ENCODE results near the gene RAX2. TPM values are rescaled to one million over a fixed set of nuclear protein-coding genes. Genes with fewer than 3 reads are reported as not detected.

The RAX2 gene
- total RNA-seq, 1 donor from 2014 or later = not detected

DNA sequence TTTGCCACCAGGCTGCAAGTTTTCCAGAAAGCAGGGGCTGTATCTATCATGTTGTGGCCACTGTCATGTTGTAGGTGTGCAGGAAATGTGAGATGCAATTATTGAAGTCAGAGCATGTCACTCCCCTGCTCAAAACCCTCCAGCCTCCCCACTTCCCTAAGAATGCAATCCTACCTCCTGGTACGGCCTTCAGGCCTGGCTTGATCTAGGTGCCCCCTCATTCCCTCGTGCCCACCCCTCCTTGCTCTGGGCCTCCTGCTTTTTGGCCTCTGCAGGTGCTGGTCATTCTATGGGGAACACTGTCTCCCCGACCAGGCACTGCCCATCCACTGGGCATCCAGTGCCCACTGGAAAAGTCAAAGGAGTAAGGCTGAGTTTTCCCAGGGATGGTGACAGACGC lies 42.6 kb upstream of the RAX2 start:
- TF ChIP-seq, protein P1, sequence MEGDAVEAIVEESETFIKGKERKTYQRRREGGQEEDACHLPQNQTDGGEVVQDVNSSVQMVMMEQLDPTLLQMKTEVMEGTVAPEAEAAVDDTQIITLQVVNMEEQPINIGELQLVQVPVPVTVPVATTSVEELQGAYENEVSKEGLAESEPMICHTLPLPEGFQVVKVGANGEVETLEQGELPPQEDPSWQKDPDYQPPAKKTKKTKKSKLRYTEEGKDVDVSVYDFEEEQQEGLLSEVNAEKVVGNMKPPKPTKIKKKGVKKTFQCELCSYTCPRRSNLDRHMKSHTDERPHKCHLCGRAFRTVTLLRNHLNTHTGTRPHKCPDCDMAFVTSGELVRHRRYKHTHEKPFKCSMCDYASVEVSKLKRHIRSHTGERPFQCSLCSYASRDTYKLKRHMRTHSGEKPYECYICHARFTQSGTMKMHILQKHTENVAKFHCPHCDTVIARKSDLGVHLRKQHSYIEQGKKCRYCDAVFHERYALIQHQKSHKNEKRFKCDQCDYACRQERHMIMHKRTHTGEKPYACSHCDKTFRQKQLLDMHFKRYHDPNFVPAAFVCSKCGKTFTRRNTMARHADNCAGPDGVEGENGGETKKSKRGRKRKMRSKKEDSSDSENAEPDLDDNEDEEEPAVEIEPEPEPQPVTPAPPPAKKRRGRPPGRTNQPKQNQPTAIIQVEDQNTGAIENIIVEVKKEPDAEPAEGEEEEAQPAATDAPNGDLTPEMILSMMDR (conservative IDR thresholded peaks at IDR 0.05; ENCODE audit: low read depth, low read length) = no peak
- H3K4me3 ChIP-seq (ENCODE audit: low read depth, low read length) = no peak overlapping the region
- DNase-seq (ENCODE audit: low read depth) = no peak

DNA sequence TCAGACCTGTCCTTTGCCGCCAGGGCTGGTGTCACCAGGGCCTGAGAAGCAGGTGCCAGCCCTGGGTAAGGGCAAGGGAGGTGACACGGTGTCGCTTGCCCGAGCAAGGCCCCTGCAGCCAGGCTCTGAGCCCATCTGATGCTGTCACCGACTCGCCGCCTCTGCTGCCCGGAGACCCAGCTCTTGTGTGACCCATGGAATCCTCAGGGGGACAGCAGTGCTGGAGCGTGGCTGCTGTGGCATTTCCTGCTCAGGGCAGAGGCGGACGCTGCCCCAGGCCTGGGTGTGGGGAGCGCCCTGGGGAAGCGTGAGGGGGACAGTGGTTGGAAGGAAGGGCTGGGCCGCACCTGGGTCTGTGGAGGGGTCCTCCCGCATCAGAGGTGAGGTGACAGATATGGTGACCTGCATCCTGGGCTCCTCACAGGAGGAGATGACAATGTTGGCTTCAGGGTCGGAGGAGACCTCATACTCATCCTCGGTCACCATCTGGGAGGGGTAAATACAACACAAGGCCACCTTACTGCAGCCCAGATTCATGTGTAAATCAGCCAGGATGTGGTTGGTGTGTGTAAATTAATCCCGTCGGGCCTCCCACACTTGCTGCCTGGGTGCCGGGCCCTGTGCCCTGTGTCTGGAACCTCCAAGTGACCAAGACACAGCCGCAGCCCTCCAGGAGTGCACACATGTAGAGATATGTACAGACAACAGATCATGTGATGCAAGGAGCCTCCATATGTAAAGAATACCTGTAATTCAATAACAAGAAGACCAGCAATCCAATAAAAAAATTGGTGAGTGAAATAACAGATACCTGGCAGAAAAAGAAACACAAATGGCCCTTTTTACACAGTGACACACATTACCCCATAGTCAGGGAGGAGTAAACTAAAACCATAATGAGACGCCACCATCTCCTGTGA lies 41.7 kb upstream of the RAX2 start:
- no peak for DNase-seq (ENCODE audit: low read depth)
- H3K4me3 ChIP-seq (ENCODE audit: low read depth, low read length) = no peak overlapping the region
- TF ChIP-seq, protein P1 (conservative IDR thresholded peaks at IDR 0.05; ENCODE audit: low read depth, low read length) = no peak

DNA sequence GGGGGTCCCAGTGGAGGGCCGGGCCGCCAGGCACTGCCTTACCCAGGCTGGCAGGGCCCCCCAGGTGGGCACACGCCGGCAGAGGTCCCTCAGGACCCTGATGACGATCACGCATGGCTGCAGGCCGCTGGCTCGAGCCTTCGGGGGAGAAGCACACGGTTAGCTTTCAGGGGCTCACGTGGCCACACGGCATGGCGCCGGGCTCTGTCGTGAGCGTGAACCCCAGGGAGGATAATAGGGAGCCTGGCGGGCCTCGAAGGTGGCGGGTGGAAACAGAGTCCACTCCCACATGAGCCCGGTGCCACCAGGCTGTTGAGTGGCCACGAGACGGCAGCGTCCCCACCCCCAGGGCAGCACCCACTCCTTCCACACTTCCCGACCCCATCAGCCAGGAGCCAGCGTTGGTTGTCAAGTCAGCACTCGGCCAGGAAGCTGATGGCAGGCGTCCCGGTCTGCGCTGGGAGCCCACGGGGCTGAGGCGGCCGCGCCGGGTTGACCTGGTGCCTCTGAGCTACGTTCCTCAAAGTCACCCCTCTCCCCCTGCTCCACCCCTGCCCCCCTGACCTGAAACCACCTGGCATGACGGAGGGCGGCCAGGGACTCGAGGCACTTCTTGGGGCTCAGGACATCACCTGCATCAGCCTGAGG lies 38.8 kb upstream of the RAX2 start:
- DNase-seq (ENCODE audit: low read depth) = no peak
- no peak overlapping the region for H3K4me3 ChIP-seq (ENCODE audit: low read depth, low read length)
- TF ChIP-seq, protein P1 (conservative IDR thresholded peaks at IDR 0.05; ENCODE audit: low read depth, low read length) = no peak

DNA sequence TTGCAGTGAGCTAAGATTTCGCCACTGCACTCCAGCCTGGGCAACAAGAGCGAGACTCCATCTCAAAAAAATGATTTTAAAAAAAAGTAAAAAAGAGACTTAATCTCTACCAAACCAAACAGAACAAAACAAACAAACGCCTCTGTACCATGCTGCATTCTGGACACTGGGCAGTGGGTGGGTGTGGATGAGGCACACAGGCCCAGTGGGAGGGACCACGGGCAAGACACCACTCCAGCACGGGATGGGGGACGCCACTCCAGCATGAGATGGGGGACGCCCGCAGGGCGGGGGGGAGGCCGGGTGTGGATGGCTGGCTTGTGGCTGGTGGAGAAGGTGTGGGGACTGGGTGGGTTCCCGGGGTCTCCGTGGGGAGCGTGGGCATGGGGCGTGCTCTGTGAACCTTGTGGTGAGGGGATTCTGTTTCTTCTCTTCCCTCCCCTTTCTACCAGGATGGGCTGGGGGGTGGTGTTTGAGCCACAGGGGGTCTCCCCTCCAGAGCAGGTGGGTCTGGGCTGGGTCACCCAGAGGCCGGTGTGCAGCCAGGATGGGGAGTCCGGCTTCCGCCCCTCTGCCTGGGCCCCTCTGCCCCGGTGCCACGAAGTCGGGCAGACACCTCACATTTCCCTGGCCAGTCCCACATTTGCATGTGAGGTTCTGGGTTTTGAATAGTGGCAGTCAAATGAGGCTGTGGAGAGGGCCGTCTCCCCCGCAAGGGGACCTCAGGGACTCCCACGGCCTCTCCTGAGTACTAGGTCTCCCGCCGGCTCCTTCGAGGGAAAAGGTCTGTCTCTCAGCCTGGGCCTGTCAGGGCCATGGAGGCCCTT lies 38.1 kb upstream of the RAX2 start:
- TF ChIP-seq, protein P1 (conservative IDR thresholded peaks at IDR 0.05; ENCODE audit: low read depth, low read length) = no peak
- DNase-seq (ENCODE audit: low read depth) = no peak
- H3K4me3 ChIP-seq (ENCODE audit: low read depth, low read length) = no peak overlapping the region

DNA sequence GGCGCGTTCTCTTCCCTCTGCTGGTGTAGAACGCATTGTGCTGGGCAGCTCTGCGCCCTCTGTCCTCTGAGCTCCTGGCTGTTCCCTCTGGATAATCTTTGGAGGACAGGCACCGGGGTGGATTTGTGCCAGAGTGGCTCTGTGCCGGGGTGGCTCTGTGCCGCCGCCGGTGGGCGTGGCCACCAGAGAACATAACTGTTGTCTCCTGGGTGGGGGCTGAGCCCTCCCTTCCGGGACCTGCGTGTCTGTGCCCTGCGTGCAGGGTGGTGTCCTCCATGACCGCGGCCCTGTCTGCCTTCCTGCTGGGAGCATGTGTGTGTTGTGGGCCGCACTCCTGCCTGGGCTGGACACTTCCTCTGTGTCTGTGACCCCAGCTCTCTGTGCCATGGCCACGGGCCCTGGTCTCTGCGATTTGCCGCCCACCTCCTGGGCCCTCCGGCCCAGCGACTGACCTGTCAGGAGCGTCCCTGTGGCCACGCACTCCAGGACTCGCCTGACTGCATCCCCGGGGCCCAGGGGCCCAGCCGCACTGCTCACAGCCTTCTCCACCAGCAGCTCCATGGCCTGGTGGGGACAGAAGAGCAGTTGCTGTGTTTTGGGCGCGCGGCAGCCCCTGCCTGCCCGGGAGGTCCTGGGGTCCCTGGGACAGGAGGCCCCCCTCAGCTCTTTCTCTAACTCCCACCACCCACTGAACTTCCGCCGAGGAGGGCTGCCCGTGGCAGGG lies 36.6 kb upstream of the RAX2 start:
- TF ChIP-seq, protein P1 (conservative IDR thresholded peaks at IDR 0.05; ENCODE audit: low read depth, low read length) = no peak
- no peak overlapping the region for H3K4me3 ChIP-seq (ENCODE audit: low read depth, low read length)
- no peak for DNase-seq (ENCODE audit: low read depth)

Data from epithelial cell of proximal tubule (primary cell).